NAMALWA (cell line): ENCODE results near the gene EIF3K.
"Not testable (repeated sequence)": the region's sequence is repeated elsewhere in the genome, so short reads cannot be mapped to it uniquely, and the experiment has no call there.

Source experiments
- DNase-seq: peaks from one replicate; pipeline ENCODE4 v3.0.0-alpha.2; 2015; ENCODE audit warnings: low spot score

The EIF3K gene

DNA sequence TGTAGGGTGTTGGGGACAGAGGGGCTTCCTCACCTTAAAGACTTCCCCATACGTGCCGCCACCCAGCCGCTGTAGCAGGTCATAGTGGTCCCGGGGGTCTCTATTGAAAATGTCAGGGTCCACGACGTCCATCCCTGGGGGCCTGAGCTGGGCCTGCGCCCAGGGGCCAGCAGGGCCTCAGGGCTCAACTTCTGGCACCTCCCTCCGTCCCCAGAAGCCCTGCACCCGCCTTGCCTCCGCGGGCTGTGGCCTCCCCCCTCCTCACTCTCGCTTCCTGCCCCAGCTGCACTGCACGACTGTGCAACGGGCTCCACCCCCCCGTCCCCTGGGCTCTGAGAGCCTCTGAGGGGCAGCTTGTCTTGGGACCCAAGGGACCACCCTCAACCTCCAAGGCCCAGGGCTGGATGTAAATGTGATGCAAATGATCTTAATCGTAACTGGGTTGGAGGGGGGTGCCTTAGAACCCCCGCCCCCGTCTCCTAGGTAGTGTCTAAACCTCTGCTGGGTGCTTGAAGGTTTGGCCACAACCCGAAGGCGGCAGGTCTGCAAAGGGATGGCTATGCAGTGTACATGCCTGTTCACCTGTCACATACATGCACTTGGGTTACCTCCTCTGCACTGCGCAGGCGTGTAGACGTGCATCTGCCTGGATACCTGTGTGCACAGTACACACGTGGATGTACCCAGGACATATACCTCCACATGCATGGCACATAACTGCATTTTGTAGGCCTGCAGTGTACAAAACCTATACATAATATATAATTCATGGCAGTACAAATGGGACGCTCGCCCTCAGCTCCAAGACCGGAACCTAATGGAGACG lies 1.0 kb upstream of the EIF3K start, which contains the start of gene MAP4K1:
MAP4K1 (minus strand) TSS at position 190 of the 826 bp plus-strand sequence; CDS start at position 132, 58 bp downstream.
- peak; percentile 98 for DNase-seq

DNA sequence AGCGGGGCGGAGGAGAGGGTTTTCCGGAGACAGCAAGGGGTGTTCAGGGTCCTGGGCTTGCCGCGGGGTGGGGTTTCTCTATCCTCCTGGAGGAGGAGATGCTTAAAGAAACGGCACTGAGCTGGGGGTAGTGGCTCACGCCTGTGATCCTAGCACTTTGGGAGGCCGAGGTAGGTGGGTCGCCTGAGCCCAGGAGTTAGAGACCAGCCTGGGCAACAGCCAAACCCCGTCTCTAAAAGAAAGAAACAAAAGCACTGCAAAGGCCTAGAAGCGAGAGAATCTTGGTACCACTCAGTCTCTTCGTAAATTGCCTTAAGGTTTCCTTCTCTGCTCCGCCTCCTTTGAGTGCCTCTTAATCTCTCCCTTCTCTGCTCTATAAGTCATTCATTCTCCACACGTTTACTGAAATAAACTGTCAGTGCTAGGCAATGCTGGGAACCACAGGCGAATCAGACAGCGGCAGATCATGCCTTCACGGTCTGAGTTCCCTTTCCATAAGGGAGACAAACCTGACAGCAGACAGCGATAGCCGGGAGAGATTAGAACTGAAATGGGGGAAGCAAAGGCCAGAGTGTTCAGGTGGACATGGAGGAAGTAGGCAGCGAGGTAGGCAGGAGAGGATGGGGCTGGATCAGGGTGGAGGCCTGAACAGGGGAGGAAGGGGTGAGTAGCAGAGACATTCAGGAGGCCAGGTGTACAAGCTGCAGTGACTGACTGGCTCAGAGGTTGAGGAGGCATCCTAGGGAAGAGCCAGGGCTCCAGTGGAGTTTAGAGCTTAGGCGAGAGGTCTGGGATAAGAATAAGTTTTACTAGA lies 580 bp downstream of the EIF3K start:
- DNase-seq: no peak

- no peak for DNase-seq
Measured at GRCh38 chr19:38624822-38625221, 5.8 kb downstream of the EIF3K start.

- DNase-seq: no peak
Measured at GRCh38 chr19:38626401-38626800, 7.4 kb downstream of the EIF3K start.

- no peak for DNase-seq
Measured at GRCh38 chr19:38629568-38629967, 10.6 kb downstream of the EIF3K start.

- DNase-seq: not testable (repeated sequence)
Measured at GRCh38 chr19:38631301-38631700, 12.3 kb downstream of the EIF3K start.

GRCh38 chr19:38631811-38632475 lies 13.0 kb downstream of the EIF3K start:
- not testable (repeated sequence) for DNase-seq

DNA sequence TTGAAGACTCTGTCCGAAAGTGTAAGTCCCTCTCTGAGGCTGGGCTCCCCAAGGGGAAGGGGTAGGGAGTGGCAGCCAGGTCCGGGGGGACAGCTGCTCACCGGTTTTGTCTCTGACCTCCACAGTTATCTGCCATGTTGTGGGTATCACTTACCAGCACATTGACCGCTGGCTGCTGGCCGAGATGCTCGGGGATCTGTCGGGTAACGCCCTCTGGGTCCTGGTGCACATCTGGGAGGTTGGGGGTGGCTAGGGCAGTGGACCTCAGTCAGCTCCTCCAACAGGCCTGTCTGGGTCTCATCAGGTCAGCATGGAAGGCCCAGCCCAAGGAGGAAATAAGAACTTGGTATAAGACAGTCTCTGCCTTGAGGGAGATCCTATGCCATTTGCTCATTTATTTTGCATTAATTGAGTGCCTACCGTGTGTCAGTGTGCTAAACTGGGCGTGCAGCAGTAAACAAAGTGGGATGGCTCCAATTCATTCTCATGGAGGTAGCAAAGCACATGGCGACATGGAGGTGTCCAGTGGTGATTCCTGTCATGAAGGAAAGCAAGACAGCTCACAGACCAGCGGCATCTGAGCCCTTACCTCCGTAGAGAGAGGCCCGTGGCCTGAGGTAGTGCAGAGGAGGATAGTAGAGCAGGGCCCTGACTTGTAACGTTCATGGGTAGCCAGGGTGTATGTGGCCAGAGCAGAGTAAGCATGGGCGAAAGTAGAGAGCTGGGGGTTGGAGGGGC lies 13.7 kb downstream of the EIF3K start:
- DNase-seq: no peak

DNA sequence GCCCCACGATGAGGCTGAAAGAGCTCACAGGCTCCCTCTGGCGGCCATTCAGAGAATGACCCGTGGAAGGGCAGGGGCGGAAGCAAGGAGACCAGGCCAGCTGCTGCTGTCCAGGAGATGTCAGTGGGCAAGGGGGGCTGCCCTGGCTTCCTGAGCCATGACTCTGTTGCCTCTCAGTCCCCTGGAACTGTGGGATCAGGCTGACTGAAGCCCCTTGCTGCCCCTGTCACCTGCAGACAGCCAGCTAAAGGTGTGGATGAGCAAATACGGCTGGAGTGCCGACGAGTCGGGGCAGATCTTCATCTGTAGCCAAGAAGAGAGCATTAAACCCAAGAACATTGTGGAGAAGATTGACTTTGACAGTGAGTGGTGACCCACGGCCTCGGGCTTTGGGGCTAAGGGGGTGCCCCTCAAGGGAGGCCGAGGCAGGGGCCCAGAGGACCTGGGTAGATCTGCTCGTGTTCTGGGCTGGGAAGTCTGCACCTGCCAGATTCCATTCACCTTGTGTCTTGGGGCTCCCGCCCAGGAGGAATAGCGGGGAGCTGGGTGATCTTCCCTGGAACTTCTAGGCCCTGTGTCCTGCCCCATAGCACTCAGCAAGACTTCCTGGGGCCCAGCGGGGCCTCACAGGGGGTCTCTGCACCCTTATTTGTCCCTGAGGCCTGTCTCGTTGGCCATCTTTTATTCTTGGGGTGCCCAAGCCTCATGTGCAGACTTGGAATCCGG lies 15.9 kb downstream of the EIF3K start:
- DNase-seq: peak; percentile 83

GRCh38 chr19:38635483-38636399 lies 16.8 kb downstream of the EIF3K start:
- DNase-seq: no peak

DNA sequence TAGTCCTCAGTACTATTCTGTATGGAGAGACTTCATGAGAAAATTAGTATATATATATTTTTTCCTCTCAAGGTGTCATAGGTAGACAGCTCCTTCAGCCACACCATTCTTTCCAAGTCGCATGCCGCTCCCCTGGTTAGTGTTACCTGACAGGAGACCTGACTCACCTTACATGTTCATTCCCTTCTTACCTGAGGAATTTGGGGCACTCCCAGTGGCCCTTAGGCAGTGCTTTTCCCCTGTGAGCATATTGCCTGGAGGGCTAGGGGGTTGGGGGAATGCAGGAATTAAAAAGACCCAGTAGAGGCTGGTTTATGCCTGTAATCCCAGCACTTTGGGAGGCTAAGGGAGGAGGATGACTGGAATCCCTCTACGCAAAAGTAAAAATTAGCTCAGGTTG lies 19.5 kb downstream of the EIF3K start:
- no peak for DNase-seq

DNA sequence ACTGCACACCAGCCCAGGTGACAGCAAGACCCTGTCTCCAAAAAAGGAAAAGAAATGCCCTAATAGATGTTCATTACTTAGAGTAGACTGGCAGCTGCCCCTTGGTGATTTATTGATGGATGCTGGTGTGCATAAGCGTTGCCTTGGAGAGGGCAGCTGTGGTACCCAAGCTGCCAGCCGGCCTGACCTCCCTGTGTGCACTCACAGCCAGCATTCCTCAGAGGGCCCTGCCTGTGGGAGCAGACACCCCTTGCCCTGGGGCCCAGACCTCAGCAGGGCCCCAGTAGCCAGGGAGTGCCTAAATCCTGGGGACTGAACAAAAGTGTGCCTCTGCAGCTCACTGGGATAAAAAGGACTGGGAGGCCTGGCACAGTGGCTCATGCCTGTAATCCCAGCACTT lies 20.7 kb downstream of the EIF3K start:
- no peak for DNase-seq

- DNase-seq: no peak
Measured at GRCh38 chr19:38640368-38640767, 21.4 kb downstream of the EIF3K start.

GRCh38 chr19:38642176-38642575 lies 23.2 kb downstream of the EIF3K start:
- no peak for DNase-seq

GRCh38 chr19:38644719-38645118 lies 25.7 kb downstream of the EIF3K start:
- no peak for DNase-seq

- peak; percentile 97 for DNase-seq
Measured at GRCh38 chr19:38647368-38647965, 28.5 kb downstream of the EIF3K start, which contains the start of gene ACTN4. TSS of gene ACTN4 (plus strand) at chr19:38647649. CDS start at chr19:38647746, 97 bp downstream.

GRCh38 chr19:38647966-38648768 lies 29.2 kb downstream of the EIF3K start:
- peak; percentile 25 for DNase-seq

- DNase-seq: no peak
Measured at GRCh38 chr19:38648769-38649304, 29.8 kb downstream of the EIF3K start.
